ENCODE measurements around the gene SPOPL. TPM values are rescaled to one million over a fixed set of nuclear protein-coding genes. Genes with fewer than 3 reads are reported as not detected.

The SPOPL gene
- 9.0 and 20.6 TPM in 2 replicates for total RNA-seq

DNA sequence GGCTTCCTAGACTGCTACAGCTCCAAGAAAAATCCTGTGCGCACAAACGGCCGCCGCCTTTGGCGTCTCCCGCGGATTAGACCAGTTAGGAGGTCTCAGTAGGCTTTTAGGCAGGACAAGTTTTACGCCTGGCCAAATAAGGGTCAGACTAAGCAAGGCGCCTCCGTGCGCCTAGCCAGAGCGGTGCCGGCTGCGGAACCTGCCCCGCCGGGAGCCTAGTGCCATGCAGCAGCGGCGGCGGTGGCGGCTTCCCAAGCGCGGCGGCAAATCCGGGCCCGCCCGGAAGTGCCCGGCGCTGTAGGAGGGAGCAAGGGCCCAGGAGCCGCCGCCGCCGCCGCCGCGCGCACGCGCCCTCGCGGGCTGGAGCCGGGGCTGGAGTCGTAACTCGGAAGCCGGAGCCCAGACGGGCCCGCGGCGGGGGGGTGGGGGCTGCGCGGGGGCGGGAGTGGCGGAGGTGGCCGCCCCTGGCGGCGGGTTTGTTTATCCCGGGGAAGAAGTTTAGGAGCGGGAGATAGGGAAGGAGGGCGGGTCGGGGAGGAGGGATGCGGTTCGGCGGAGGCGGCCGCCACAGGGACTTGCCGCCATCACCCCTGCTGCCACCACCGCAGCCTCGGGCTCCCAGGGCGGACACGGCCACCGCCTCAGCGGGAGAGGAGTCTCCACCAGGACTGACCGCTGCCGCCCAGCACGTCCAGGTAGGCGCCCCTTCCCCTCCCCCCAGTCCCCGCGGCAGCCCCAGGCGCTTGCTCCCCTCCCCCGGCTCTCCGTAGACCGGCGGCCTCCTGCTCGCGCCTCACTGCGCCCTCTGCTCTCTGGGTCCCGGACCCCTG lies at the start of gene SPOPL:
Gene SPOPL, plus strand, starts transcription at position 346 of the 830 bp plus-strand sequence. CDS start 48,447 bp downstream, outside the sequence.

